Gastrocnemius medialis (tissue), 4 donors: ENCODE data around the gene ANKRD55. TPM values are rescaled to one million over a fixed set of nuclear protein-coding genes. Genes with fewer than 3 reads are reported as not detected.
"Not testable (repeated sequence)": the region's sequence is repeated elsewhere in the genome, so short reads cannot be mapped to it uniquely, and the experiment has no call there.

ENCODE experiments used
- ATAC-seq, 2 donors: fragments of 150-250 bp; one replicate each; pipeline ENCODE4 v1.9.1; 2016
- DNase-seq, 2 donors: peaks; one replicate each; pipeline ENCODE4 v3.0.0-alpha.2; 2019
- H3K27ac ChIP-seq, 4 donors: fragments of 200-600 bp; sonication (generic); 1 replicate in 1 of 4; 2 replicates in 3 of 4; pipeline ENCODE4 v1.5.1; 2016 to 2018; ENCODE audit warnings: mild to moderate bottlenecking in 2 of 4, moderate library complexity in 1 of 4
- H3K27me3 ChIP-seq, 3 donors: fragments of 200-600 bp; sonication (generic) in 2 of 3; 1 replicate in 1 of 3; 2 replicates in 2 of 3; pipeline versions ENCODE4 v1.5.1 to v1.6.0; 2016 to 2019; ENCODE audit warnings: mild to moderate bottlenecking in 1 of 3, moderate library complexity in 1 of 3
- H3K36me3 ChIP-seq, 2 donors: fragments of 200-600 bp; sonication (generic) in 1 of 2; one replicate each; pipeline ENCODE4 v1.5.1; 2017 to 2018
- H3K4me1 ChIP-seq, 2 donors: fragments of 200-600 bp; sonication (generic) in 1 of 2; one replicate each; pipeline ENCODE4 v1.5.1; 2016 to 2017; ENCODE audit warnings: mild to moderate bottlenecking in 2 of 2
- H3K4me3 ChIP-seq, 4 donors: fragments of 200-600 bp; sonication (generic) in 3 of 4; 1 replicate in 1 of 4; 2 replicates in 3 of 4; pipeline ENCODE4 v1.5.1; 2016 to 2019; ENCODE audit warnings: mild to moderate bottlenecking in 2 of 4
- H3K9me3 ChIP-seq, 3 donors: fragments of 200-600 bp; sonication (generic) in 2 of 3; 1 replicate in 1 of 3; 2 replicates in 2 of 3; pipeline ENCODE4 v1.5.1; 2016 to 2019
- CTCF ChIP-seq, 5 experiments: fragments of 450-650 bp in 3 of 5; fragments of 200-600 bp in 2 of 5; sonication (generic) in 2 of 5; IDR thresholded peaks in 4 of 5; conservative IDR thresholded peaks in 1 of 5; 1 replicate in 4 of 5; 2 replicates in 1 of 5; pipeline ENCODE4 v1.5.1; 2016 to 2019; ENCODE audit warnings: antibody characterized with exemption in 5 of 5, mild to moderate bottlenecking in 3 of 5, moderate library complexity in 3 of 5
- POLR2A ChIP-seq, 2 donors: fragments of 450-650 bp; IDR thresholded peaks; one replicate each; pipeline ENCODE4 v1.6.1; 2017; ENCODE audit warnings: antibody characterized with exemption in 2 of 2, mild to moderate bottlenecking in 2 of 2, moderate library complexity in 2 of 2
- in situ Hi-C, 4 donors: fragments of 200-750 bp; cut with MboI; loops; one replicate each; pipeline versions ENCODE4 v1.15.0 to v1.8.0; 2017; ENCODE audit warnings: low sequenced_read_pairs in 4 of 4
- intact Hi-C: fragments of 100-400 bp; cut with DNase I; formaldehyde crosslinking; loops from one replicate; pipeline ENCODE4 v1.15.1; 2023; ENCODE audit warnings: low total_unique reads
- total RNA-seq, 4 donors: library from RNA; depleted of rRNA; stranded (reverse); fragments of >200 nt; gene quantifications; one replicate each; pipeline versions ENCODE4 v1.1.0 to v1.2.3, GENCODE V29; 2016

Gene ANKRD55
- total RNA-seq, 4 donors from 2014 or later = not detected

GRCh38 chr5:56272765-56273164 lies 39.6 kb upstream of the ANKRD55 start:
- no peaks in the 10 kb centered on the region for H3K9me3 ChIP-seq
- H3K36me3 ChIP-seq = no peaks in the 10 kb centered on the region
- in situ Hi-C loops (loop anchor here in 3 of 4 donors (5.0 to 25.0 kb wide), 4 partner anchors 552 to 940 kb away; no protein-coding TSS in a partner anchor), intact Hi-C loops (no loop called here)
- no peaks in the 10 kb centered on the region for H3K4me1 ChIP-seq
- TF ChIP-seq CTCF (IDR thresholded peaks at IDR 0.05 in 4 of 5, conservative IDR thresholded peaks at IDR 0.05 in 1 of 5) = no peak
- no peak for TF ChIP-seq POLR2A (IDR thresholded peaks at IDR 0.05)
- H3K27ac ChIP-seq = no peak overlapping the region
- ATAC-seq (no peak), DNase-seq (no peak)
- H3K4me3 ChIP-seq = no peak overlapping the region
- no peaks in the 10 kb centered on the region for H3K27me3 ChIP-seq

DNA sequence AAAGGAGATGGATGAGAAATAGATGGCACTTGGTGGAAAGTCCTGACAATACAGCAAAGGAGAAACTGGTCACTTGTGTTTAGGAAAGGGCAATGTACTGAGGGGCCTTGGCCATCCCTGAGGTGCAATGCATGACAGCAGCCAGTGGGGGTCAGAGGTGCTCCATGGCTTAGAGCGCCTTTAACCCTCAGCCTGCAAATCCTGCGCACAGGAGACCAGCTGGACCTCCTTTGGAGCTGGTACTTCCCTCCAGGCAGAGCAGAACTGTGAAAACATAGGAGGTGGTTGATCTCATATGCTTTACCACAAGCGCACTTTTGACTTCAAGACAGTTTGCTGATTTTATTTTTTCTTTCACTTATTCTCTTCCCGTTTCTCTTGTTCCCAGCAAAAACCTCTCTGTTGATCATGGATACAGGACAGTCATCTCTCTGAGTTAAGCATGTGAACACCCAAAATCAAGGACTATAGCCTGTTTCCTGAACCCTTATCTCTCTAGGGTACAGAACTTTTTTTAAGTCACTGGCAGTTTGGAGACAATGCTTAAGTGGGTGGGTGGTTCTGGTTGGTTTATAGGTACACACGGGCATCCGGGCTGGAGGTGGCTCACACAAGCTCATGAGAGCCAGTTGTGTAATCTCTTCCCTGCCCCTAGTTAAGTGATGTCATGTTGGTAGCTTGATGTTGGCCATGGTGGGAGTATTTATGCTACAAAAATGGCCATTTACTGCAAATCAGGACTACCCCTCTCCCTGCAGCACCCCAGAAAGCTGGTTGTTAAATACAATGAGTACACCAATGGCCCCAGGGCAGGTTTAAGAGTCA lies 37.6 kb upstream of the ANKRD55 start:
- peak; percentile 80 to 91 for ATAC-seq
- in situ Hi-C loops = loop anchor here in 3 of 4 donors (5.0 to 25.0 kb wide), 4 partner anchors 554 to 942 kb away; no protein-coding TSS in a partner anchor
- no peaks in the 10 kb centered on the region for H3K27me3 ChIP-seq
- H3K27ac ChIP-seq = no peak overlapping the region
- H3K9me3 ChIP-seq = no peaks in the 10 kb centered on the region
- intact Hi-C loops = loop anchor here (2.0 kb wide), 1 partner anchor 568 kb away; no protein-coding TSS in a partner anchor
- TF ChIP-seq POLR2A (IDR thresholded peaks at IDR 0.05) = no peak
- peak; percentile 75 to 94 (median 87) for TF ChIP-seq CTCF (IDR thresholded peaks at IDR 0.05 in 4 of 5, conservative IDR thresholded peaks at IDR 0.05 in 1 of 5)
- H3K36me3 ChIP-seq = no peaks in the 10 kb centered on the region
- H3K4me3 ChIP-seq = no peak overlapping the region
- no peaks in the 10 kb centered on the region for H3K4me1 ChIP-seq
- peak; percentile 37 to 58 for DNase-seq

DNA sequence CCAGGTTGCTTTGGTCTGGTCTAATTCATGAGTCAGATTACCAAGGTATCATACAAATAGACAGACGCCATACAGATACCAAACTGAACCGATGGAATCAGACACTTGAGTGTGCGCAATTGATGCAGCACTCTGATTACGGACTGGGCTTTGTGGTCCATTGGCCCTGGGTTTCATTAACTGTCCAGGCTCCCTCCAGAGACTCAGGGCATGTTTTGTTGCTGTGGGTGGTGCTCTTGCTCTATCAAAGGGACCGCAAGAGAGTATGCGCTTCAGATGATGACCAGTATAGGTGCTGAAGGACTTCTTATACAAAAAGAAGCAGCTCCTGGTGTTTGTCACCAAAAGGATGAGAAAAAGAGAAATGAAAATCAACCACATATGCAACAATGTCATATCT lies 36.9 kb upstream of the ANKRD55 start:
- TF ChIP-seq POLR2A (IDR thresholded peaks at IDR 0.05) (no peak), CTCF (IDR thresholded peaks at IDR 0.05 in 4 of 5, conservative IDR thresholded peaks at IDR 0.05 in 1 of 5) (no peak)
- Histone ChIP-seq H3K9me3 (no peaks in the 10 kb centered on the region), H3K4me1 (no peaks in the 10 kb centered on the region), H3K27me3 (no peaks in the 10 kb centered on the region), H3K36me3 (no peaks in the 10 kb centered on the region), H3K27ac (no peak overlapping the region), H3K4me3 (no peak overlapping the region)
- DNase-seq (no peak), ATAC-seq (no peak)
- in situ Hi-C loops = loop anchor here in 3 of 4 donors (5.0 to 25.0 kb wide), 4 partner anchors 555 to 942 kb away; no protein-coding TSS in a partner anchor
- intact Hi-C loops = loop anchor here (2.0 kb wide), 1 partner anchor 569 kb away; no protein-coding TSS in a partner anchor

DNA sequence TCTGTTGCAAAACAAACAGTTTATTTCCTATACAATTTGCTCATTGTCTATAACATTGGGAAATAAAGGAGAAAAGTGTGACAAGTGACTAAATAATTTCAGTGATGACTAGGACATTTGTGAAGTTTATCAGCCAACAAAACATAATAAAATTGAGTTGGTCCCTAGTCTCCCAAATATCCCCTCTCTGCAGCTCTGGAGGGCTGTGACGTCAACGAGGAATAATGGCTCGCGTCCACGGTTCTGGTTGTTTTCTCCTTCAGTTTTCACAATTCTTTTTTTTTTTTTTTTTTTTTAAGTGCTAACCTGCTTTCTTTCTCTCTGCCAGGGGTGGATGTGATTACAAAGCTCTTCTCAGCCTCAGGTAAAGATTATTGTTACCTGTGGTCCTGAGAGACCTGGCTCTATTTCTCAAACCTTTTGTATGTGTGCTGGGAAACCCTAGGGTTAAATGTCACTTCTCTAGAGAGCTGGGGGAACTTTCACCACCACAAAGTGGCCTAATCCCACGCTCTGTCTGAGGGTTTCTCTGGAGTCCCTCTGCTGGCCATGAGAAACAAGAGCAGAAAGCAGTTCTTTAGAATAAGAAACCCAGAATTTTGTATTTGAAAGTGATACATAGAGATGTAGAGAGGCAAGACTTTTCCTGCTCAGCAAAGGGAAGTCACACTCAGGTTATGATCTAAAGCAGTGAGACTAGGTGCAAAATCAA lies 36.2 kb upstream of the ANKRD55 start:
- intact Hi-C loops = no loop called here
- in situ Hi-C loops = loop anchor here in 3 of 4 donors (5.0 to 25.0 kb wide), 3 partner anchors 568 to 943 kb away; no protein-coding TSS in a partner anchor

GRCh38 chr5:56268707-56269106 lies 35.6 kb upstream of the ANKRD55 start:
- H3K27me3 ChIP-seq, H3K27ac ChIP-seq, H3K9me3 ChIP-seq, DNase-seq, H3K4me3 ChIP-seq, ATAC-seq, intact Hi-C loops, H3K4me1 ChIP-seq, H3K36me3 ChIP-seq: not testable (repeated sequence)
- in situ Hi-C loops = loop anchor here in 3 of 4 donors (5.0 to 25.0 kb wide), 3 partner anchors 569 to 944 kb away; no protein-coding TSS in a partner anchor

More for the DNA sequence above, 36.2 kb upstream of the ANKRD55 start:
- H3K4me1 ChIP-seq = no peaks in the 10 kb centered on the region
- no peaks in the 10 kb centered on the region for H3K27me3 ChIP-seq
- no peaks in the 10 kb centered on the region for H3K36me3 ChIP-seq
- no peaks in the 10 kb centered on the region for H3K9me3 ChIP-seq
- no peak for DNase-seq
- TF ChIP-seq CTCF (IDR thresholded peaks at IDR 0.05 in 4 of 5, conservative IDR thresholded peaks at IDR 0.05 in 1 of 5) (peak in 1 of 5 experiments; percentile 29), POLR2A (IDR thresholded peaks at IDR 0.05) (no peak)
- ATAC-seq = no peak
- no peak overlapping the region for H3K27ac ChIP-seq
- H3K4me3 ChIP-seq = no peak overlapping the region
